Colonic mucosa (tissue), 4 donors: ENCODE data around the gene ST6GALNAC1. TPM values are rescaled to one million over a fixed set of nuclear protein-coding genes. Genes with fewer than 3 reads are reported as not detected.

Experiments
- DNase-seq: peaks from one replicate; pipeline ENCODE4 v3.0.0-alpha.2; 2020
- H3K27ac ChIP-seq: fragments of 200-600 bp; one replicate; pipeline ENCODE4 v1.8.0; 2021
- H3K27me3 ChIP-seq: fragments of 200-600 bp; one replicate; pipeline ENCODE4 v1.8.0; 2021
- H3K36me3 ChIP-seq: fragments of 200-600 bp; one replicate; pipeline ENCODE4 v1.8.0; 2021
- H3K4me1 ChIP-seq: fragments of 200-600 bp; one replicate; pipeline ENCODE4 v1.8.0; 2021; ENCODE audit warnings: mild to moderate bottlenecking
- H3K4me3 ChIP-seq: fragments of 200-600 bp; one replicate; pipeline ENCODE4 v1.8.0; 2021
- H3K9ac ChIP-seq, 2 donors: one replicate each; pipeline ENCODE4 v1.7.0; 2013; ENCODE audit warnings: control low read depth in 2 of 2, low read depth in 2 of 2, low read length in 2 of 2
- H3K9me3 ChIP-seq: fragments of 200-600 bp; one replicate; pipeline ENCODE4 v1.8.0; 2021
- CTCF ChIP-seq: fragments of 200-600 bp; IDR thresholded peaks from one replicate; pipeline ENCODE4 v1.8.0; 2022; ENCODE audit warnings: antibody characterized with exemption, mild to moderate bottlenecking
- intact Hi-C: fragments of 100-400 bp; cut with DNase I; formaldehyde crosslinking; loops from one replicate; pipeline ENCODE4 v1.14.1; 2022
- total RNA-seq, 2 donors: library from RNA; stranded (reverse); fragmentation: NEBNext Ultra II Directional in 1 of 2; extraction: Animal tissue kit (Norgen Biotek cat#: 25700) in 1 of 2; gene quantifications; one replicate each; pipeline ENCODE4 v1.2.1, GENCODE V29; 2021
- donor health status: healthy.
- donor health status: DM: no; HTN: no; CAD: no.
- donor health status: DM: no; HTN: no; CAD: no.

ST6GALNAC1 gene
- total RNA-seq, 2 donors from 2014 or later: 311 to 465 TPM

DNA sequence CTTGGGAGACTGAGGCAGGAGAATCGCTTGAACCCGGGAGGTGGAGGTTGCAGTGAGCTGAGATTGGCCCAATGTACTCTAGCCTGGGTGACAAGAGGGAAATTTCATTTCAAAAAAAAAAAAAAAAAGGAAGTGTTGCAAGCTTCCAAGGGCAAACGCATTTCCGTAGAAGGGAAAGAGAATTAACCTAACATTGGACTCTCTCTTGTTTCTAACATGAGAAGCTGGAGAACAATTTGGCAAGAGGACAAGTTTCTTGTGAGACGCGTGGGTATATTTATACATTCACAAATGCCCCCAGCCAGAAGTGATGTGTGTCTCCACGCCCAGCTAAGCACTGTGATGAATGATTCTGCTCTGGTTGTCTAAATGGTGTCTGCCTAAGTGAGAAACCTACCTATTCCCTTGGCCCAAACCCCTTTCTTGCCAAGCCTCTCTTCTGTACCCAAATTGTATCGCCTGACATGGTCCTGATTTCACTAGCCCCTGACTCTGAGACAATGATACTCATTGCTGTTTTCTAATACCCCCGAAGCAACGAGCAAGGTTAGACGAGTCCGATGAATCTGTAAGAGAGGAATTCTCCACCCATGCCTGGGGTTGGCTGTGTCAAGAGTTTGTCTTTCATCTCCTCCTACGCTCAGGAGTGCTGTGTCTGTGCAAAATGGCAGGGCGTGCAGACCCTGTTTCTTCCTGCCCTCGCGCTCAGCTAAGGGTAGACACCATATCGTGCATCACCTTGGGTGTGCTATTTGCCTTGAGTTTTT, 43.7 kb downstream of the ST6GALNAC1 start:
- Histone ChIP-seq H3K27ac (no peak overlapping the region), H3K27me3 (no peaks in the 10 kb centered on the region), H3K4me1 (peaks cover 4% of the 10 kb centered on the region), H3K4me3 (no peak overlapping the region), H3K9ac (no peak overlapping the region), H3K36me3 (no peaks in the 10 kb centered on the region), H3K9me3 (no peaks in the 10 kb centered on the region)
- DNase-seq: no peak
- TF ChIP-seq CTCF: no peak
- intact Hi-C loops: no loop called here

DNA sequence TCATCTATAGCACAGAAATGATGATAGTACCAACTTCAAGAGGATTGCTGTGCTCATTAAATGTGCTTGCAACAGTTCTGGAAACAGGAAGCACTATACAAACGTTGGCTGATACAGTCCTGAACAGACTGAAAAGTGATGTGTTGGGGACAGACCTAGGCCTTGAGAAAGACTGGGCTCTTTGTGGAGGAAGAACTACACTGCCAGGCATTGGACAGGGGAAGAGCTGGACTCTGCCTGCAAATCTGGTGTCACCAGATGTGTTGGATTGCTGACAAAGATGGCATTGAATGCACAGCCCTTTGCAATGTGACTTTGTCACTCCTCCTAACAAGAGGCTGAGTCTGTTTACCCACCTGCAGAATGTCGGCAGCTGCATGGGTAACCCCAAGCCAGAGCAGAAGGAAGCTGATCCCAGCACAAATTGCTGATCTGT, 45.5 kb downstream of the ST6GALNAC1 start:
- Histone ChIP-seq H3K27me3 (no peaks in the 10 kb centered on the region), H3K4me3 (no peak overlapping the region), H3K36me3 (no peaks in the 10 kb centered on the region), H3K9me3 (no peaks in the 10 kb centered on the region), H3K4me1 (peaks cover 4% of the 10 kb centered on the region), H3K9ac (no peak overlapping the region), H3K27ac (no peak overlapping the region)
- DNase-seq: no peak
- TF ChIP-seq CTCF: no peak
- intact Hi-C loops: no loop called here

- DNase-seq: no peak
- Histone ChIP-seq H3K9me3 (no peaks in the 10 kb centered on the region), H3K36me3 (no peaks in the 10 kb centered on the region), H3K4me1 (peaks cover 4% of the 10 kb centered on the region), H3K9ac (no peak overlapping the region), H3K27ac (no peak overlapping the region), H3K27me3 (no peaks in the 10 kb centered on the region), H3K4me3 (no peak overlapping the region)
- no peak for TF ChIP-seq CTCF
- intact Hi-C loops: no loop called here
These were observed 46.2 kb downstream of the ST6GALNAC1 start for GRCh38 chr17:76597156-76598003.

DNA sequence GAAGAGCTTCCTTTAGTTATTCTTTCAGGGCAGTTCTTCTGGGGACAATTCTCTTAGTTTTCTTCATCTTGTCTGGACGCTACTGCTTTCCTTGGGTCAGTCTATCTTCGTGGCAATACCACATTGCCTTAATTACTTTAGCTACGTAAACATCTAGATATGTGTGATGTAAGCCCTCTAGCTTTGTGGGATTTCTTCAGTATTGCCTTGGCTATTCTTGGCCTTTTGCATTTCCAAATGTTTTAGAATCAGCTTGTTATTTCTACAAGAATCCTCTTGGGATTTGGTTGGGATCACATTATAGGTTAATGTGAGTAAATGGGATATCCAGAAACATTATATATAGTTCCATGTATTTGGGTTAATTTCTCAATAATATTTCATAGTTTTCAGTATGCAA, 48.9 kb downstream of the ST6GALNAC1 start:
- Histone ChIP-seq H3K9me3 (no peaks in the 10 kb centered on the region), H3K27me3 (no peaks in the 10 kb centered on the region), H3K9ac (no peak overlapping the region), H3K4me1 (peaks cover 4% of the 10 kb centered on the region), H3K27ac (no peak overlapping the region), H3K4me3 (no peak overlapping the region), H3K36me3 (no peaks in the 10 kb centered on the region)
- intact Hi-C loops: no loop called here
- TF ChIP-seq CTCF: no peak
- DNase-seq: no peak

DNA sequence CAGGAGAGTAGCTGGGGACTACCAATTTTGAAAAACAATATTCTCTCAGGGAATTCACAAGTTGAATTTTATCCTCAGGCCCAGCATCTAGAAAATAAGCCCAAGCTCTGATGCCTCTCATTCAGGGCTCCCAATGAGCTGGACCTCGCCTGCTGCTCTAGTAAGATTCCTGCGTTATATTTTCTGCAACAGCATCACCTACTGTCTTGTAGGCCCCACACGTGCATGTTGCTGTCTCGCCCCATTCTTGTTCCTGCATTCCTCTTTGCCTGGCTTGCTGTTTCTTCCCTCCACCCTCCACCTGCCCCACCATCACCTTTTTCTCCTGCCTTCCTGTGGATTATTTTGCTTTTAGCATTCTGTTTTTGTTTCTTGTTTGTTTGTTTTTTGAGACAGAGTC, 49.6 kb downstream of the ST6GALNAC1 start:
- intact Hi-C loops: no loop called here
- Histone ChIP-seq H3K4me3 (no peak overlapping the region), H3K9me3 (no peaks in the 10 kb centered on the region), H3K36me3 (no peaks in the 10 kb centered on the region), H3K27me3 (no peaks in the 10 kb centered on the region), H3K4me1 (peaks cover 4% of the 10 kb centered on the region), H3K9ac (no peak overlapping the region), H3K27ac (no peak overlapping the region)
- no peak for DNase-seq
- no peak for TF ChIP-seq CTCF
